Stimulated activated CD8-positive, alpha-beta memory T cell treated with anti-CD3 and anti-CD28 coated beads, Interleukin-7, amount 100 ng/mL, for 24 hours (primary cell): ENCODE measurements around the gene OR4D9.
"Not testable (repeated sequence)": the region's sequence is repeated elsewhere in the genome, so short reads cannot be mapped to it uniquely, and the experiment has no call there.

Source experiments
- DNase-seq: peaks from one replicate; pipeline ENCODE4 v3.0.0-alpha.2; 2020; ENCODE audit warnings: low read depth

OR4D9 gene

GRCh38 chr11:59510941-59511589 is at the start of gene OR4D9:
Gene OR4D9, plus strand, starts transcription at chr11:59511539. Its CDS starts 3,374 bp downstream, at chr11:59514913.
- DNase-seq, result no peak

- DNase-seq, result no peak
These were observed 48.1 kb upstream of the OR4D9 start for GRCh38 chr11:59463190-59463641.

- DNase-seq, result no peak
These were observed 38.3 kb upstream of the OR4D9 start, which contains the start of gene OR4D10 for GRCh38 chr11:59473015-59473414. Gene OR4D10, plus strand, starts transcription at chr11:59473315. Its CDS starts 4,115 bp downstream, at chr11:59477430.

GRCh38 chr11:59475176-59475575 is 36.2 kb upstream of the OR4D9 start:
- no peak for DNase-seq

- DNase-seq, result no peak
These were observed 31.4 kb upstream of the OR4D9 start for GRCh38 chr11:59479906-59480305.

- DNase-seq, result no peak
These were observed 31.0 kb upstream of the OR4D9 start for GRCh38 chr11:59480359-59480758.

GRCh38 chr11:59501931-59502330 is 9.4 kb upstream of the OR4D9 start:
- no peak for DNase-seq

GRCh38 chr11:59503276-59503675 is 8.1 kb upstream of the OR4D9 start, which contains the start of gene OR4D11:
Gene OR4D11, plus strand, starts transcription at chr11:59503576. Its CDS starts 0 bp downstream, at chr11:59503576.
- DNase-seq, result no peak

- DNase-seq, result no peak
These were observed 336 bp downstream of the OR4D9 start for GRCh38 chr11:59511675-59512074.

GRCh38 chr11:59520139-59520538 is 8.8 kb downstream of the OR4D9 start:
- DNase-seq, result not testable (repeated sequence)

- no peak for DNase-seq
These were observed 9.4 kb downstream of the OR4D9 start for GRCh38 chr11:59520741-59521140.

- no peak for DNase-seq
These were observed 12.2 kb downstream of the OR4D9 start for GRCh38 chr11:59523541-59523940.

- DNase-seq, result no peak
These were observed 17.4 kb downstream of the OR4D9 start for GRCh38 chr11:59528711-59529110.

GRCh38 chr11:59532620-59533019 is 21.3 kb downstream of the OR4D9 start:
- DNase-seq, result no peak

- no peak for DNase-seq
These were observed 23.3 kb downstream of the OR4D9 start for GRCh38 chr11:59534676-59535075.

- DNase-seq, result no peak
These were observed 30.9 kb downstream of the OR4D9 start for GRCh38 chr11:59542142-59542810.

GRCh38 chr11:59543713-59544112 is 32.4 kb downstream of the OR4D9 start:
- DNase-seq, result not testable (repeated sequence)

GRCh38 chr11:59544869-59545178 is 33.5 kb downstream of the OR4D9 start:
- no peak for DNase-seq

- DNase-seq, result no peak
These were observed 34.1 kb downstream of the OR4D9 start for GRCh38 chr11:59545179-59546020.

- not testable (repeated sequence) for DNase-seq
These were observed 36.4 kb downstream of the OR4D9 start for GRCh38 chr11:59547605-59548308.

- no peak for DNase-seq
These were observed 36.9 kb downstream of the OR4D9 start for GRCh38 chr11:59548309-59548656.

- DNase-seq, result peak; percentile 67
These were observed 39.1 kb downstream of the OR4D9 start for GRCh38 chr11:59550368-59550841.
